Measurements from ENCODE around the gene PIK3R4.

The PIK3R4 gene

GRCh38 chr3:130746246-130747039 is at the start of gene PIK3R4:
TSS of gene PIK3R4 (minus strand) at chr3:130746829. CDS start at chr3:130745218, 1,611 bp downstream.
- peak; percentile 98 for DNase-seq

GRCh38 chr3:130795396-130795795 is 48.8 kb upstream of the PIK3R4 start:
- no peak for DNase-seq

GRCh38 chr3:130792246-130792645 is 45.6 kb upstream of the PIK3R4 start:
- no peak for DNase-seq

- no peak for DNase-seq
Measured at GRCh38 chr3:130789782-130790322, 43.2 kb upstream of the PIK3R4 start.

GRCh38 chr3:130787422-130788068 is 40.9 kb upstream of the PIK3R4 start:
- no peak for DNase-seq

- DNase-seq: no peak
Measured at GRCh38 chr3:130786306-130786705, 39.7 kb upstream of the PIK3R4 start.

GRCh38 chr3:130783629-130784028 is 37.0 kb upstream of the PIK3R4 start:
- no peak for DNase-seq

GRCh38 chr3:130779486-130779885 is 32.9 kb upstream of the PIK3R4 start:
- no peak for DNase-seq

- no peak for DNase-seq
Measured at GRCh38 chr3:130779031-130779430, 32.4 kb upstream of the PIK3R4 start.

- no peak for DNase-seq
Measured at GRCh38 chr3:130773366-130773765, 26.7 kb upstream of the PIK3R4 start.

GRCh38 chr3:130772129-130772528 is 25.5 kb upstream of the PIK3R4 start:
- no peak for DNase-seq

GRCh38 chr3:130770644-130771043 is 24.0 kb upstream of the PIK3R4 start:
- DNase-seq: no peak

GRCh38 chr3:130761730-130762311 is 15.2 kb upstream of the PIK3R4 start:
- DNase-seq: no peak

- DNase-seq: peak; percentile 9
Measured at GRCh38 chr3:130760922-130761321, 14.3 kb upstream of the PIK3R4 start.

GRCh38 chr3:130759692-130760338 is 13.2 kb upstream of the PIK3R4 start:
- peak; percentile 41 for DNase-seq

GRCh38 chr3:130758624-130759369 is 12.2 kb upstream of the PIK3R4 start:
- no peak for DNase-seq

- no peak for DNase-seq
Measured at GRCh38 chr3:130757611-130758150, 11.1 kb upstream of the PIK3R4 start.

- no peak for DNase-seq
Measured at GRCh38 chr3:130755666-130756065, 9.0 kb upstream of the PIK3R4 start.

GRCh38 chr3:130748981-130749380 is 2.4 kb upstream of the PIK3R4 start:
- peak; percentile 79 for DNase-seq

GRCh38 chr3:130748467-130748861 is 1.8 kb upstream of the PIK3R4 start:
- DNase-seq: peak; percentile 9

- DNase-seq: no peak
Measured at GRCh38 chr3:130743354-130743753, 3.3 kb downstream of the PIK3R4 start.

- no peak for DNase-seq
Measured at GRCh38 chr3:130741946-130742610, 4.6 kb downstream of the PIK3R4 start.

All from fibroblast of skin of right quadriceps (primary cell).